Bronchial epithelial cell (primary cell): Measurements from ENCODE around the gene RAI14. TPM values are rescaled to one million over a fixed set of nuclear protein-coding genes. Genes with fewer than 3 reads are reported as not detected.
"Not testable (repeated sequence)": the region's sequence is repeated elsewhere in the genome, so short reads cannot be mapped to it uniquely, and the experiment has no call there.

Experiments used
- DNase-seq: peaks from one replicate; pipeline ENCODE4 v3.0.0-alpha.2; 2010; ENCODE audit warnings: low read depth
- FAIRE-seq: peaks from 2 replicates; lab custom pipeline; 2011; peaks lifted over from hg19 to GRCh38; lab: Jason Lieb, UNC
- H3K27me3 ChIP-seq: 2 replicates; pipeline ENCODE4 v1.5.1; 2011; ENCODE audit warnings: low read length; ENCODE audit not compliant: control insufficient read depth, insufficient read depth
- H3K36me3 ChIP-seq: 2 replicates; pipeline ENCODE4 v1.5.1; 2011; ENCODE audit warnings: low read length; ENCODE audit not compliant: control insufficient read depth, insufficient read depth
- H3K4me3 ChIP-seq: 2 replicates; pipeline ENCODE4 v1.5.1; 2011; ENCODE audit warnings: mild to moderate bottlenecking, low read depth, low read length, control low read depth
- CTCF ChIP-seq: IDR thresholded peaks from 2 replicates; pipeline ENCODE4 v1.5.1; 2011; ENCODE audit warnings: mild to moderate bottlenecking, moderate library complexity, low read length, control low read depth, inconsistent platforms; ENCODE audit not compliant: insufficient read depth, severe bottlenecking
- total RNA-seq: library from RNA; depleted of rRNA; stranded (reverse); fragments of >200 nt; gene quantifications from 2 replicates; pipeline ENCODE4 v1.2.1, GENCODE V29; 2014

The RAI14 gene
- total RNA-seq, 1 donor from 2014 or later: 60.0 TPM

GRCh38 chr5:34827588-34828506 is 171.7 kb downstream of the RAI14 start:
- DNase-seq (no peak), FAIRE-seq (no peak)
- Histone ChIP-seq H3K27me3 (no peaks in the 10 kb centered on the region), H3K36me3 (peaks cover 17% of the 10 kb centered on the region), H3K4me3 (no peak overlapping the region)
- TF ChIP-seq CTCF: no peak

- FAIRE-seq, DNase-seq, H3K27me3 ChIP-seq, H3K4me3 ChIP-seq: not testable (repeated sequence)
- peaks cover 12% of the 10 kb centered on the region for H3K36me3 ChIP-seq
Measured at GRCh38 chr5:34830827-34831226, 174.7 kb downstream of the RAI14 start.

- H3K36me3 ChIP-seq: peaks cover 11% of the 10 kb centered on the region
- no peak overlapping the region for H3K4me3 ChIP-seq
- H3K27me3 ChIP-seq: no peaks in the 10 kb centered on the region
- no peak for FAIRE-seq
- no peak for DNase-seq
- no peak for TF ChIP-seq CTCF
Measured at GRCh38 chr5:34831303-34831702, 175.2 kb downstream of the RAI14 start.

GRCh38 chr5:34832568-34832967 is 176.4 kb downstream of the RAI14 start:
- no peaks in the 10 kb centered on the region for H3K27me3 ChIP-seq
- peaks cover 5% of the 10 kb centered on the region for H3K36me3 ChIP-seq
- no peak for DNase-seq
- FAIRE-seq: no peak
- no peak for TF ChIP-seq CTCF
- H3K4me3 ChIP-seq: no peak overlapping the region

- no peaks in the 10 kb centered on the region for H3K27me3 ChIP-seq
- FAIRE-seq: no peak
- H3K4me3 ChIP-seq: no peak overlapping the region
- no peak for TF ChIP-seq CTCF
- DNase-seq: no peak
- peaks cover 5% of the 10 kb centered on the region for H3K36me3 ChIP-seq
Measured at GRCh38 chr5:34833090-34833489, 177.0 kb downstream of the RAI14 start.

GRCh38 chr5:34833976-34834793 is 178.1 kb downstream of the RAI14 start:
- DNase-seq (peak; percentile 35), FAIRE-seq (no peak)
- Histone ChIP-seq H3K27me3 (no peaks in the 10 kb centered on the region), H3K36me3 (peaks cover 5% of the 10 kb centered on the region), H3K4me3 (no peak overlapping the region)
- no peak for TF ChIP-seq CTCF
